K562 (cell line): ENCODE results near the gene FCHO2. TPM values are rescaled to one million over a fixed set of nuclear protein-coding genes. Genes with fewer than 3 reads are reported as not detected.

Source experiments
- ATAC-seq: fragments of 200-7000 bp; cut with Tn5 transposase; 3 replicates; pipeline ENCODE4 v1.9.1; 2020; ENCODE audit warnings: moderate library complexity
- BruUV-seq: library from RNA; stranded (reverse); fragments of 400-500 nt; replicated peaks from 2 replicates; lab custom pipeline; 2021; lab: Mats Ljungman, UMichigan
- CTCF ChIA-PET: fragments of 300-600 bp; formaldehyde crosslinking; extraction: SDS; loops from one replicate; lab custom pipeline; 2021; ENCODE audit warnings: low intra/inter-chr PET ratio; lab: Yijun Ruan, JAX
- POLR2A ChIA-PET: fragments of 300-600, 350-650 bp; sonication (Branson Sonifier 250); formaldehyde crosslinking; extraction: SDS; loops from one replicate; lab custom pipeline; 2021; ENCODE audit warnings: antibody characterized with exemption, inconsistent platforms; lab: Yijun Ruan, JAX
- DNase-seq, 4 experiments: peaks; one replicate each; pipeline versions ENCODE4 v3.0.0 to v3.0.0-alpha.2; 2011 to 2018; ENCODE audit warnings: low spot score in 3 of 4, mixed read lengths in 3 of 4; ENCODE audit errors: extremely low read depth in 1 of 4
- FAIRE-seq: peaks from 2 replicates; lab custom pipeline; 2011; peaks lifted over from hg19 to GRCh38; lab: Jason Lieb, UNC
- H2AFZ ChIP-seq: 2 replicates; pipeline ENCODE4 v1.6.0; 2011; ENCODE audit warnings: low read depth, low read length, control low read depth, inconsistent platforms
- H3K27ac ChIP-seq: fragments of 200-600 bp; 3 replicates; pipeline ENCODE4 v1.8.0; 2011; ENCODE audit warnings: low read depth, mild to moderate bottlenecking, control low read depth, inconsistent platforms, low read length, moderate library complexity, mixed read lengths; ENCODE audit errors: extremely low read depth
- H3K27me3 ChIP-seq, 2 experiments: fragments of 300-600 bp in 1 of 2; 2 replicates in 1 of 2; 3 replicates in 1 of 2; pipeline versions ENCODE4 v1.6.0 to v1.8.0; 2011; ENCODE audit warnings: inconsistent platforms in 2 of 2, low read length in 2 of 2, mild to moderate bottlenecking in 1 of 2, mixed read lengths in 1 of 2, moderate library complexity in 1 of 2; ENCODE audit not compliant: control insufficient read depth in 2 of 2, insufficient read depth in 2 of 2
- H3K36me3 ChIP-seq: fragments of 300-600 bp; 3 replicates; pipeline ENCODE4 v1.8.0; 2011; ENCODE audit warnings: mild to moderate bottlenecking, low read length, inconsistent platforms; ENCODE audit not compliant: control insufficient read depth, insufficient read depth
- H3K4me1 ChIP-seq, 2 experiments: fragments of 200-600 bp in 1 of 2; replicated peaks in 1 of 2; 2 replicates in 1 of 2; 3 replicates in 1 of 2; pipeline versions ENCODE4 v1.5.1 to v1.8.0; 2011; ENCODE audit warnings: inconsistent platforms in 2 of 2, low read length in 2 of 2, mild to moderate bottlenecking in 1 of 2, mixed read lengths in 1 of 2, moderate library complexity in 1 of 2; ENCODE audit not compliant: control insufficient read depth in 2 of 2, insufficient read depth in 2 of 2
- H3K4me2 ChIP-seq: 2 replicates; pipeline ENCODE4 v1.6.1; 2011; ENCODE audit warnings: low read length, control low read depth, inconsistent platforms, mixed read lengths; ENCODE audit not compliant: insufficient read depth
- H3K4me3 ChIP-seq: fragments of 200-600 bp; sonication (generic), shearing (Covaris generic); 2 replicates; pipeline ENCODE4 v1.5.1; 2016; ENCODE audit warnings: control low read depth, inconsistent platforms
- H3K79me2 ChIP-seq: fragments of 200-600 bp; 3 replicates; pipeline ENCODE4 v1.8.0; 2011; ENCODE audit warnings: low read length, inconsistent platforms; ENCODE audit not compliant: control insufficient read depth, insufficient read depth
- H3K9ac ChIP-seq, 2 experiments: 2 replicates each; pipeline versions ENCODE4 v1.6.0 to v1.6.1; 2011; ENCODE audit warnings: low read depth in 2 of 2, low read length in 2 of 2, control low read depth in 1 of 2, inconsistent platforms in 1 of 2, mild to moderate bottlenecking in 1 of 2, mixed read lengths in 1 of 2; ENCODE audit not compliant: insufficient read depth in 1 of 2
- H3K9me1 ChIP-seq: one replicate; pipeline ENCODE4 v1.6.0; 2011; ENCODE audit warnings: inconsistent platforms, mild to moderate bottlenecking, low read length, moderate library complexity; ENCODE audit not compliant: control insufficient read depth, insufficient read depth
- H3K9me3 ChIP-seq: replicated peaks from 2 replicates; pipeline ENCODE4 v1.5.1; 2011; ENCODE audit warnings: low read depth, low read length, inconsistent platforms; ENCODE audit not compliant: control insufficient read depth, insufficient read depth
- H4K20me1 ChIP-seq: replicated peaks from 2 replicates; pipeline ENCODE4 v1.6.1; 2011; ENCODE audit warnings: low read length, inconsistent platforms, mixed read lengths; ENCODE audit not compliant: control insufficient read depth, insufficient read depth
- FOS ChIP-seq: IDR thresholded peaks from 3 replicates; pipeline ENCODE4 v1.6.1; 2011; ENCODE audit not compliant: insufficient read length; ENCODE audit errors: extremely low read depth
- SMAD2 ChIP-seq: fragments of 150-350 bp; IDR thresholded peaks from 2 replicates; pipeline ENCODE4 v1.6.1; 2014; ENCODE audit warnings: low read depth, mild to moderate bottlenecking, low read length
- TGIF2 ChIP-seq: sonication (generic); formaldehyde crosslinking; IDR thresholded peaks from 2 replicates; pipeline ENCODE4 v1.8.1; 2022; ENCODE audit warnings: mild to moderate bottlenecking, missing genetic modification reagents, moderate library complexity
- ZNF140 ChIP-seq: fragments of 250-450 bp; sonication (Bioruptor Pico); IDR thresholded peaks from 2 replicates; pipeline ENCODE4 v1.8.0; 2021; ENCODE audit warnings: moderate library complexity, mild to moderate bottlenecking, inconsistent platforms
- ZNF212 ChIP-seq: fragments of 450-650 bp; formaldehyde crosslinking; IDR thresholded peaks from 2 replicates; pipeline ENCODE4 v1.4.0; 2020; ENCODE audit warnings: mild to moderate bottlenecking
- ZNF408 ChIP-seq: fragments of 250-450 bp; sonication (Bioruptor Pico); IDR thresholded peaks from 2 replicates; pipeline ENCODE4 v1.4.0; 2020; ENCODE audit warnings: low read depth, mild to moderate bottlenecking, moderate library complexity
- ZNF41 ChIP-seq: fragments of 250-450 bp; sonication (Bioruptor Pico); conservative IDR thresholded peaks from 2 replicates; pipeline ENCODE4 v1.4.0; 2020; ENCODE audit warnings: mild to moderate bottlenecking
- ZNF76 ChIP-seq: fragments of 250-450 bp; sonication (Bioruptor Pico); IDR thresholded peaks from 2 replicates; pipeline ENCODE4 v1.4.0; 2020; ENCODE audit warnings: mild to moderate bottlenecking, moderate library complexity, borderline replicate concordance
- ZNF766 ChIP-seq: fragments of 200-800 bp; sonication (Bioruptor generic); conservative IDR thresholded peaks from 2 replicates; pipeline ENCODE4 v1.6.1; 2016; ENCODE audit warnings: missing genetic modification characterization, missing compliant biosample characterization
- WGBS: fragments of 100-300 bp; shearing (Covaris generic); methylation state at CpG from one replicate; pipeline ENCODE4 v1.1.6; 2016; ENCODE audit warnings: low coverage, mixed read lengths; ENCODE audit not compliant: insufficient coverage; ENCODE audit errors: missing lambda C conversion rate; 5-methylcytosine and 5-hydroxymethylcytosine counted together
- in situ Hi-C: fragments of 300-500 bp; cut with MboI; formaldehyde crosslinking; loops from 4 replicates; pipeline ENCODE4 v1.15.0; 2018; ENCODE audit warnings: inconsistent platforms, mixed read lengths
- intact Hi-C: fragments of 100-400 bp; cut with micrococcal nuclease; formaldehyde crosslinking; loops from 2 replicates; pipeline ENCODE4 v1.14.2; 2022
- polyA plus RNA-seq, 8 experiments: library from polyadenylated mRNA; depleted of rRNA in 4 of 8; stranded (reverse) in 5 of 8; unstranded in 3 of 8; fragments of >200 nt; fragmentation: Nextera tagmentation in 2 of 8; fragmentation: Illumina TruSeq in 1 of 8; extraction: Ambion mirVana in 2 of 8; extraction: Trizol in 1 of 8; gene quantifications; 2 replicates each; pipeline versions ENCODE4 v1.2.1 to v1.2.3, GENCODE V29; 2011 to 2014; ENCODE audit warnings: inconsistent platforms in 1 of 8, missing spikeins in 1 of 8
- total RNA-seq, 7 experiments: library from RNA; depleted of rRNA in 6 of 7; stranded (reverse); fragments of >200 nt in 6 of 7; fragmentation: Illumina TruSeq in 2 of 7; extraction: Trizol in 2 of 7; gene quantifications; 2 replicates each; pipeline versions ENCODE4 v1.2.1 to v1.2.3, GENCODE V29; 2011 to 2021; ENCODE audit warnings: low replicate concordance in 1 of 7
- TF ChIP-seq, protein P1 (sequence below): sonication (generic); formaldehyde crosslinking; IDR thresholded peaks from 2 replicates; pipeline ENCODE4 v1.8.0; 2022; ENCODE audit warnings: missing genetic modification reagents, mild to moderate bottlenecking, moderate library complexity, borderline replicate concordance

The FCHO2 gene
- total and polyA plus RNA-seq, 9 of the 15 experiments (the other 6 are each of a cell fraction or from before 2014, with no cell fraction given), result 4.4 to 13.4 (median 8.3) TPM

DNA sequence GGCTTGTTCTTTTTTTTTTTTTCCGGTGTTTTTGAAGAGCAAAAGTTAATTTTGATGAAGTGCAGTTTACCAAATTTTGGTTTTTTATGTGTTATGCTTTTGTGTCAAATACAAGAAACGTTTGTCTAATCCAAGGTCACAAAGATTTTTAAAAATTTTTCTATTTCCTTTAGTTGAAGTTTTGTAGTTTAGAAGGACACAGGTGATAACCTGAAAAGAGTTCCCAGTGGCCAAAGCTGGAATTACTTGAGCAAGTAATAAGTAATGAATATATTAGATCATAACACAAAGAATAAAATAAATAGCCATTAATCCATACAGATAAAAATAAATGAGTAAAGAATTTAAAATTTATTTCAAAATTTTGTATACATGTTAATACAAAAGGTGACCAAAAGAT, 71.5 kb downstream of the FCHO2 start:
- H3K4me3 ChIP-seq, result no peak overlapping the region
- TF ChIP-seq ZNF41 (no peak), TGIF2 (no peak), ZNF212 (no peak), ZNF408 (CRISPR knock-in tag) (no peak), ZNF76 (CRISPR knock-in tag) (no peak), FOS (no peak), ZNF766 (CRISPR knock-in tag) (no peak), SMAD2 (no peak), ZNF140 (CRISPR knock-in tag) (no peak)
- TF ChIP-seq, protein P1, sequence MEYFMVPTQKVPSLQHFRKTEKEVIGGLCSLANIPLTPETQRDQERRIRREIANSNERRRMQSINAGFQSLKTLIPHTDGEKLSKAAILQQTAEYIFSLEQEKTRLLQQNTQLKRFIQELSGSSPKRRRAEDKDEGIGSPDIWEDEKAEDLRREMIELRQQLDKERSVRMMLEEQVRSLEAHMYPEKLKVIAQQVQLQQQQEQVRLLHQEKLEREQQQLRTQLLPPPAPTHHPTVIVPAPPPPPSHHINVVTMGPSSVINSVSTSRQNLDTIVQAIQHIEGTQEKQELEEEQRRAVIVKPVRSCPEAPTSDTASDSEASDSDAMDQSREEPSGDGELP, result no peak
- H3K9ac ChIP-seq, result no peak overlapping the region
- no peaks in the 10 kb centered on the region for H4K20me1 ChIP-seq
- no peaks in the 10 kb centered on the region for H3K4me1 ChIP-seq
- H2AFZ ChIP-seq, result no peak overlapping the region
- in situ Hi-C loops, result no loop called here
- H3K36me3 ChIP-seq, result peaks cover 8% of the 10 kb centered on the region; the same call in 2 of the 3 replicates
- POLR2A ChIA-PET, result no interaction called here
- H3K9me1 ChIP-seq, result no peaks in the 10 kb centered on the region
- no peaks in the 10 kb centered on the region for H3K27me3 ChIP-seq
- intact Hi-C loops, result no loop called here
- no peak overlapping the region for H3K4me2 ChIP-seq
- H3K79me2 ChIP-seq, result no peaks in the 10 kb centered on the region
- BruUV-seq, result no TSS peak
- DNase-seq (no peak), FAIRE-seq (no peak), ATAC-seq (no peak)
- CTCF ChIA-PET, result no interaction called here
- 55% methylated on average over 2 of the region's 2 CpGs for WGBS
- no peaks in the 10 kb centered on the region for H3K9me3 ChIP-seq
- H3K27ac ChIP-seq, result no peak overlapping the region
